ENCODE measurements around the gene TTC24.

DNA sequence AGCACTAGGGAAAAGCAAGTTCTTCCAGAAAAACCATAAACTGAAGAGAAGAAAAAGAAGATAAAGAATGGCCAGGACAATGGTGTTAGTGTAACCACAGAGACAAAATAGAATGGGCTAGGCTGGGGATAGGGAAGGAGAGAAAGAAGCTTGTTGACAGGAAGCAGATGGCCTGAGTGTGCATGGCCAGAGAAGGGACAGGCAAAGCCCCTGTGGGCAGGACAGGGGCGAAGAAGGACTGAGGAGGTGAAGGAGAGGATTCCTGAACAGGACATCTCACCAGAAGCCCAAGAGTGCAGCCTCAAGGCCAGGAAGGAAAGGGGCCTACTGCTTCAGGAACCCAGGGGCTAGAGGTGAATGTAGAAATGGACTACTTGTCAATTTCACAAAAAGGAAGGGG, 36.5 kb upstream of the TTC24 start:
- no peak for TF ChIP-seq EP300 (conservative IDR thresholded peaks at IDR 0.05; ENCODE audit: poor library complexity, severe bottlenecking)
- no peak for TF ChIP-seq POLR2AphosphoS5 (IDR thresholded peaks at IDR 0.05)

All from neural cell (in vitro differentiated cells).